GM10266 (cell line): ENCODE measurements around the gene TGFB1.
"Not testable (repeated sequence)": the region's sequence is repeated elsewhere in the genome, so short reads cannot be mapped to it uniquely, and the experiment has no call there.

Experiments used
- DNase-seq: peaks from one replicate; pipeline ENCODE4 v3.0.0; 2012; ENCODE audit errors: extremely low spot score
- TF ChIP-seq, protein P1 (sequence below): IDR thresholded peaks from 2 replicates; pipeline ENCODE4 v1.5.1; 2012; ENCODE audit warnings: mild to moderate bottlenecking, low read depth; ENCODE audit not compliant: control insufficient read depth, insufficient read depth; ENCODE audit errors: missing control alignments

TGFB1 gene

DNA sequence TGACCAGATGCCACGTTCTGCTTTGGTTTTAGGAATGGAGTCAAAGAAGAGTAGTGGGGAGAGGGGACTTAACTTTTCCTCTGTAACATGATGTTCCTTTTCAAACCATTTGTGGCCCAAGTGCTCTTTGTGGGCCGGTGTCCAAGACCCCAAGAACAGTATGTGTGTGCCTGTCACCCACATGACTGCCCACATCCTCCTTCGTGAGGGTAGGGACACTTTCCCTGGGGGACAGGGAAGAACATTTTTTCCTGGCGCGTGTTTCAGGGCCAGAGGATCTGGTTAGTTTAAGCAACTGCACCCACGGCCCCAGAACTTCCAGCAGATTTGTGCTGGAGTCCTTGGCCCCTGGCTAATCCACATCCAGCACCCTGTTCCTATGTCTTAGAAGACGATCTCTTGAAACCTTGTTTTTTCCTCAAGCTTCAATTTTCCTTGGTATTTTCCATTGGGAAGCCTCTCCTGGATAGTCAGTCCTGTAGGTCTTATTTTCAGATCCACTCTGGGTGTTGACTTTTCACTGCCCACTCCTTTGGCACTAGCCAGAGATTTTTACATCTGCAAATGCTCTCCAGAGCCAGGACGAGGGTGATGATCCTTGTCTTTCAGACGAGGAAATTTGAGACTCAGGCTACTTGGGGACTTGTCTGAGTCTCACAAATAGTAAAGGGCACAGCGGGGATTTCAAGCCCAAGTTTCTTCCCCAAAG lies 54.5 kb downstream of the TGFB1 start:
- TF ChIP-seq, protein P1, sequence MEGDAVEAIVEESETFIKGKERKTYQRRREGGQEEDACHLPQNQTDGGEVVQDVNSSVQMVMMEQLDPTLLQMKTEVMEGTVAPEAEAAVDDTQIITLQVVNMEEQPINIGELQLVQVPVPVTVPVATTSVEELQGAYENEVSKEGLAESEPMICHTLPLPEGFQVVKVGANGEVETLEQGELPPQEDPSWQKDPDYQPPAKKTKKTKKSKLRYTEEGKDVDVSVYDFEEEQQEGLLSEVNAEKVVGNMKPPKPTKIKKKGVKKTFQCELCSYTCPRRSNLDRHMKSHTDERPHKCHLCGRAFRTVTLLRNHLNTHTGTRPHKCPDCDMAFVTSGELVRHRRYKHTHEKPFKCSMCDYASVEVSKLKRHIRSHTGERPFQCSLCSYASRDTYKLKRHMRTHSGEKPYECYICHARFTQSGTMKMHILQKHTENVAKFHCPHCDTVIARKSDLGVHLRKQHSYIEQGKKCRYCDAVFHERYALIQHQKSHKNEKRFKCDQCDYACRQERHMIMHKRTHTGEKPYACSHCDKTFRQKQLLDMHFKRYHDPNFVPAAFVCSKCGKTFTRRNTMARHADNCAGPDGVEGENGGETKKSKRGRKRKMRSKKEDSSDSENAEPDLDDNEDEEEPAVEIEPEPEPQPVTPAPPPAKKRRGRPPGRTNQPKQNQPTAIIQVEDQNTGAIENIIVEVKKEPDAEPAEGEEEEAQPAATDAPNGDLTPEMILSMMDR: no peak
- peak; percentile 3 for DNase-seq

DNA sequence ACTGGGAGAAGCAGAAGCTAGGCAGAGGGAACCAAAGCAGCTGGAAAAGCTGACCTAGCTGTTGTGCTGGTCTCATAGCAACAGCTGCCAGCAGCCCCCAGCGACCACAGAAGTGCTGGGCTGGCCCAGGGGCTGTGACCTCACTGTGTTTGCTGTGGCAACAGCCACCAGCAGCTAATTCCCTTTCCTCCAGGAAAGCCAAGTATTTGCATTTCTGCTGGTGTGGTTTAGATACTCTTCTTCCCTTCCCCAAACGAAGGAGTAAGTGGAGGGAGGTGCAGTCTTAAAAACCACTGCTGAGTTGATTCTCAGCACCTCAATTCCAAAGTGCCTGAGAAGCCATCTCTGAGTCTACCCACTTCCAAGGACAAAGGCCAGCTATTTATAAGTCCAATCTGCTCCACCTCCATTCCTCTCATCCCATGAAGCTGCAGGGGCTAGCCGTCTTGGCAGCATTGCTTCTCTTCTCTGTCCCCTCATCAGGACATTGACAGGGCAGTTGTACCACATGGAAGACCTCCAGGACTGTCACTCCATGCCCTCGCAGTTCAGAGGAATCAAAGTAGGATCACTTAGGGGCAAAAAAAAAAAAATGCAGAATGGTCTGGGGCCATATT lies 55.3 kb downstream of the TGFB1 start:
- TF ChIP-seq, protein P1: no peak
- peak; percentile 47 for DNase-seq

DNA sequence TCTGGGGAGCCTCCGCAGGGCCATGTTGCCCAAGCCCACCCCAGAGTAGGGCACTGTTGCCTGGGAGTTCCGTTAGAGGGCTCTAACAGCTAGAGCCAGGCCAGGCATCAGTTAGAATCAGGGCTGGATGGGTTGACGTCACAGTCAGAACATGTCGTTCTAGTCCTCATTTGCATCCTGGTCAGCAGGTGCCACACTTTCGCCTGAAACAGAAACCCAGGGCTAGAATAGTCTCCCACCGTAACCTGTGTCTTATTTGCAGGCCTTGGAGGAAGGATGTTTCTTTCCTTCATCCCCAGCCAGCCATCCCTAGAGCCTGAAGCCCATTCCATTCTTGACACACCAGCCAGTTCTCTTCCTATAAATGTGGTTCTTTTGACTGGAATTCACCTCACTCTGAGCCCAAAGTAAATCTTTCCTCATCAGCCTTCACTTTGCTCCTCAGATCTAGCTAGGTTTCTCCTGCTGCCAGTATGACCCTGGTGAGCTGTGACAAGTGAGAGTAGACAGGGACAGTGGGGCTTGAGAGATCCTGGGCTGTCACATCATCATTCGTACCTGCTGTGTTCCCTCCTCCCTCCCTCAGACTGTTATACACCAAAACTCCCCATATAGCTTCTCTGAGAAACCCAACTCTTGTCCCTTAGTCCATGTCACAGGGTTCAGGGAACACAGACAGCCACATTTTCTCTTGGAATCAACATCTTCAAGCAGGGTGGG lies 55.9 kb downstream of the TGFB1 start:
- peak; percentile 88 for DNase-seq
- TF ChIP-seq, protein P1: peak; percentile 32

DNA sequence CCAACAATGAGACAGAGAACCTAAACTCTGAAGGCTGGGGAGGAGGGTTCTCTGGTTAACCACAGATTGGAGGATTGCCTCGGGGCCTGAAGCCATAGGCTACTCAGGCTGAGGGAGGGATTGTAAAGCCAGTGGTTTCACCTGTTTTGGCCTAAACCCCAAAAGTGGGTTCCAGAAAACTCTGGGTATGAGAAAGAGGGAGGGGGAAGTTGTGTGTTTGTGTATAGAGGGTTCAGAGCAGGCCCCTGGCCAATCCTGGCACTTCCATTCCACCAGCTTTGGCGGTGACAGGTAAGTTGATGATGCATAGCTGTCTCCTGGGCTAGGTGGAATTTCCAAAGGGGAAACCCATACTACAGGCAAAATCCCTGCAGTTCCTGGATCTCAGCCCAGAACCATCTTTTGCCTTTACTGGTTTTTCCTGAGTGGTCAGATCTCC lies 57.3 kb downstream of the TGFB1 start:
- DNase-seq: peak; percentile 34
- TF ChIP-seq, protein P1: no peak

DNA sequence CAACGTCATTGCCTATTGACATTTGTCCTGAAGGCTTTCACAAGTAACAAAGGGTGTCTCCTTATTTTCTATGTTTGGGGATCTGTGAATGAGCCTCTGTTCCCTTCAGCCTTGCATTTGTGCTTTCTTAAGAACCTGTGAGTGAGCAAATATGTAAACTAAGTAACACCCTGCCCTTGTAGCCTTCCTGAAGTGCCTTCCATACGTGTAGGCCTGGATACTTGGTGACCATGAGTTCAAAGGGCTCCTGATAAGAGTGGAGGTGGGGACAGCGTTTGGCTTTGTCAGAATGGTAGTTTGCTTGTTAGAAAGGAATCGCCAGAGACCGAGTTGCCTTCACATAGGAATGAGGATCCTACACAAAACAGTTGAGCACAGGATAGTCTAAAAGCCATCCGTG lies 58.2 kb downstream of the TGFB1 start:
- DNase-seq: no peak
- TF ChIP-seq, protein P1: no peak

DNA sequence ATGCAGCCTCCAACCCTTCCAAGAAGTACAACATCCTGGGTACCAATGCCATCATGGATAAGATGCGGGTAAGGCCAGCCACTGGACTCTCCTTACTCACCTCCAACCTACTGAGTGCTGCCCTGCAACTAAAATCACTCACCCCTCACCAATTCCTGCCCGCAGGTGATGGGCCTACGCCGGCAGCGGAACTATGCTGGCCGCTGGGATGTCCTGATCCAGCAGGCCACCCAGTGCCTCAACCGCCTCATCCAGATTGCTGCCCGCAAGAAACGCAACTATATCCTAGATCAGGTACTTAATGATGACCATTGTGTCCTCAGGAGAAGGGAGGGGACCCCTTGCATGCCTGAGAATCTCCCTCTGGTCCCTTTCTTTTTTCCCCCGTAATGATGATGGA lies 59.3 kb downstream of the TGFB1 start:
- TF ChIP-seq, protein P1: no peak
- no peak for DNase-seq

DNA sequence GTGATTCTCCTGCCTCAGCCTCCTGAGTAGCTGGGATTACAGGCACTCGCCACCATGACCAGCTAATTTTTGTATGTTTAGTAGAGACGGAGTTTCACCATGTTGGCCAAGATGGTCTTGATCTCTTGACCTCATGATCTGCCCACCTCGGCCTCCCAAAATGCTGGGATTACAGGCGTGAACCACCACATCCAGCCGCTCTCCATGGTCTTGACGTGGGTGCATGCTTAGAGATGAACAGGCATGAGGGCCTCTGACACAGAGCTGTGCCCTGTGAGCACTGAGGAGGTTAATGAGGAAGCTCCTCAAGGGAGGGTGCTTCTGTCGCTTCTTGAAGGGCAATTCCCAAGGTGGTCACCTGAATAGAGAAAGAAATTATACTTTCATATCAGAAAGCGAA lies 63.9 kb downstream of the TGFB1 start:
- DNase-seq: not testable (repeated sequence)
